ENCODE measurements around the gene ZBTB25.

The ZBTB25 gene

GRCh38 chr14:64421166-64421565 lies 82.5 kb downstream of the ZBTB25 start:
- H3K4me3 ChIP-seq (ENCODE audit: low read depth, low read length), result no peak overlapping the region
- TF ChIP-seq POLR2A (IDR thresholded peaks at IDR 0.05; ENCODE audit: extremely low read depth, insufficient read length) (no peak), MAX (IDR thresholded peaks at IDR 0.05; ENCODE audit: low read depth, low read length) (no peak), MYC (IDR thresholded peaks at IDR 0.05; ENCODE audit: low read depth, low read length) (no peak), CTCF (IDR thresholded peaks at IDR 0.05; ENCODE audit: low read depth, low read length) (no peak)
- DNase-seq (ENCODE audit: low read depth), result no peak

- no peak overlapping the region for H3K4me3 ChIP-seq (ENCODE audit: low read depth, low read length)
- DNase-seq (ENCODE audit: low read depth), result no peak
- TF ChIP-seq MAX (IDR thresholded peaks at IDR 0.05; ENCODE audit: low read depth, low read length) (no peak), CTCF (IDR thresholded peaks at IDR 0.05; ENCODE audit: low read depth, low read length) (no peak), POLR2A (IDR thresholded peaks at IDR 0.05; ENCODE audit: extremely low read depth, insufficient read length) (no peak), MYC (IDR thresholded peaks at IDR 0.05; ENCODE audit: low read depth, low read length) (no peak)
Observed at GRCh38 chr14:64419003-64419402, 84.6 kb downstream of the ZBTB25 start.

- H3K4me3 ChIP-seq (ENCODE audit: low read depth, low read length), result no peak overlapping the region
- TF ChIP-seq POLR2A (IDR thresholded peaks at IDR 0.05; ENCODE audit: extremely low read depth, insufficient read length), result no peak
- DNase-seq (ENCODE audit: low read depth), result no peak
Observed at GRCh38 chr14:64417771-64418125, 85.9 kb downstream of the ZBTB25 start.

- DNase-seq (ENCODE audit: low read depth), result no peak
- TF ChIP-seq CTCF (IDR thresholded peaks at IDR 0.05; ENCODE audit: low read depth, low read length), result no peak
- H3K4me3 ChIP-seq (ENCODE audit: low read depth, low read length), result no peak overlapping the region
Observed at GRCh38 chr14:64417055-64417770, 86.4 kb downstream of the ZBTB25 start.

GRCh38 chr14:64416348-64416932 lies 87.2 kb downstream of the ZBTB25 start:
- no peak for DNase-seq (ENCODE audit: low read depth)

GRCh38 chr14:64412237-64412636 lies 91.4 kb downstream of the ZBTB25 start:
- DNase-seq (ENCODE audit: low read depth), result no peak
- no peak for TF ChIP-seq CTCF (IDR thresholded peaks at IDR 0.05; ENCODE audit: low read depth, low read length)
- TF ChIP-seq MAX (IDR thresholded peaks at IDR 0.05; ENCODE audit: low read depth, low read length), result no peak
- TF ChIP-seq MYC (IDR thresholded peaks at IDR 0.05; ENCODE audit: low read depth, low read length), result no peak
- TF ChIP-seq POLR2A (IDR thresholded peaks at IDR 0.05; ENCODE audit: extremely low read depth, insufficient read length), result no peak
- H3K4me3 ChIP-seq (ENCODE audit: low read depth, low read length), result no peak overlapping the region

More at GRCh38 chr14:64416348-64416932, 87.2 kb downstream of the ZBTB25 start:
- TF ChIP-seq MAX (IDR thresholded peaks at IDR 0.05; ENCODE audit: low read depth, low read length) (no peak), MYC (IDR thresholded peaks at IDR 0.05; ENCODE audit: low read depth, low read length) (no peak), POLR2A (IDR thresholded peaks at IDR 0.05; ENCODE audit: extremely low read depth, insufficient read length) (no peak), CTCF (IDR thresholded peaks at IDR 0.05; ENCODE audit: low read depth, low read length) (no peak)
- H3K4me3 ChIP-seq (ENCODE audit: low read depth, low read length), result no peak overlapping the region
